Mucosa of stomach (tissue), 1 donor: Measurements from ENCODE around the gene SNAP47.

Source experiments
- H3K27me3 ChIP-seq: one replicate; pipeline ENCODE4 v1.7.0; 2013; ENCODE audit warnings: mild to moderate bottlenecking, low read length; ENCODE audit not compliant: control insufficient read depth, insufficient read depth
- H3K36me3 ChIP-seq: one replicate; pipeline ENCODE4 v1.7.0; 2013; ENCODE audit warnings: low read length; ENCODE audit not compliant: control insufficient read depth, insufficient read depth
- H3K4me1 ChIP-seq: one replicate; pipeline ENCODE4 v1.7.0; 2013; ENCODE audit warnings: mild to moderate bottlenecking, low read length; ENCODE audit not compliant: control insufficient read depth, insufficient read depth
- H3K4me3 ChIP-seq: one replicate; pipeline ENCODE4 v1.7.0; 2013; ENCODE audit warnings: low read length
- H3K9ac ChIP-seq: one replicate; pipeline ENCODE4 v1.7.0; 2013; ENCODE audit warnings: mild to moderate bottlenecking, low read length, moderate library complexity
- H3K9me3 ChIP-seq: one replicate; pipeline ENCODE4 v1.7.0; 2013; ENCODE audit warnings: mild to moderate bottlenecking, low read length, moderate library complexity; ENCODE audit not compliant: control insufficient read depth
- donor health status: Pancreatic carcinoma.

SNAP47 gene

GRCh38 chr1:227793079-227793947 is 58.1 kb downstream of the SNAP47 start:
- Histone ChIP-seq H3K27me3 (peaks cover 7% of the 10 kb centered on the region), H3K4me3 (no peak overlapping the region), H3K4me1 (peaks cover 9% of the 10 kb centered on the region), H3K36me3 (no peaks in the 10 kb centered on the region), H3K9me3 (no peaks in the 10 kb centered on the region), H3K9ac (no peak overlapping the region)

DNA sequence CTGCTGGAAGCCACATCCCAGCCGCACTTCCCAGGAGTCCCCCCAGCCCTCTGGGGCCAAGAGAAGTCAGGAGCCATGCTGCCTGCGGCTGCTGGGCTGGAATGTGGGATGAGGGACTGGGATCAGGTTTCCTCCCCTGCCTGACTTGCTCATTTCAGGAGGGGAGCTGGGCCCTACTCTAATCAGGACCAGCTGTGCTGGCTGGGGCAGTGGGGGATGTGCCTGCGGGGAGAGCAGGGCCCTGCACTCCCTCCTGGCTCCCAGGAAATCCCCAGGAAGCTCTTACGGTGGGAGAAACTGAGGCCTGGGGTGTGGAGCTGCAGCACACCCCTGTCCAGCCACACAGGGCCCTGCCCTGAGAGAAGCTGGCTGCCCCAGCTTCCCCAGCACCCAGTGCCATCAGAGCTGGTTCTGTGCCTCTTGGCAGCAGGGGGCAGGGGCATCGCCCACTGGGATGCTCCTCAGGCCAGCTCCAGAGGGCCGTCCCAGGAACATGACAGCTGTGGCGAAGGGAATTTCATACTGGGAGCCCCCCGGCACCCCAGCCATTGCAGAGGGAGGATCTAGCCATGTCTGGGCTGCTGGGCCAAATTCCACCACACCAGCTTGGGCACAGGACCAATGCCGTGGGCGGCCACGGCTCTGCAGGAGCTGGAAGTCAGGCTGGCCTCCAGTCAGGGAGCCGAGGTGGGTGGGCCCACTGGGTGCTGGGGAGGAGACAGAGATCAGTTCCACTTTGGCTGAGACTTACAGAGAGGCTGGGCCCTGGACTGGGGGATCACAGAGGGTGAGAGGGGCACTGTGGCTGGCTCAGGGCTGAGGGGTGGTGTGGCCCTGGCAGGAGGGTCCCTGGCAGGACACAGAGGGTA is 58.9 kb downstream of the SNAP47 start:
- Histone ChIP-seq H3K36me3 (no peaks in the 10 kb centered on the region), H3K27me3 (peaks cover 7% of the 10 kb centered on the region), H3K9me3 (no peaks in the 10 kb centered on the region), H3K4me1 (peaks cover 2% of the 10 kb centered on the region), H3K9ac (no peak overlapping the region), H3K4me3 (no peak overlapping the region)

DNA sequence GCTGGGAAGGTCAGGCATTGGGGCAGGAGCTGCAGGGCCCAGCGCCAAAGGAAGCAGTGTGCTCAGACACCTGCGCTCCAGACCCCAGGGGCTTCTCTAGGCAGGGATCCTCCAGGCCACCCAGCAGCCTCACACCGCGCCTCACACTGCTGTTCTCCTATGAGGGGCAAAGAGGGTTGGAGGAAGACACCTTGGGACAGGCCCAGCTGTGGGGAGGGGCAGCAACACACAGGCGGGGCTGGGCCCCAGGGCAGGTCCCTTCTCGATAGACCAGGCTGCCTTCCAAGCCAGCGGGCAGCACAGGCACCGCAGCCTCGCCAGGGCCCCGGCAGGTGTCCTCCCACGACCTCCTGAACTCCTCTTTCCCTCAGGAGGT is 59.6 kb downstream of the SNAP47 start:
- Histone ChIP-seq H3K9me3 (no peaks in the 10 kb centered on the region), H3K9ac (no peak overlapping the region), H3K4me3 (no peak overlapping the region), H3K27me3 (peaks cover 7% of the 10 kb centered on the region), H3K4me1 (no peaks in the 10 kb centered on the region), H3K36me3 (no peaks in the 10 kb centered on the region)

DNA sequence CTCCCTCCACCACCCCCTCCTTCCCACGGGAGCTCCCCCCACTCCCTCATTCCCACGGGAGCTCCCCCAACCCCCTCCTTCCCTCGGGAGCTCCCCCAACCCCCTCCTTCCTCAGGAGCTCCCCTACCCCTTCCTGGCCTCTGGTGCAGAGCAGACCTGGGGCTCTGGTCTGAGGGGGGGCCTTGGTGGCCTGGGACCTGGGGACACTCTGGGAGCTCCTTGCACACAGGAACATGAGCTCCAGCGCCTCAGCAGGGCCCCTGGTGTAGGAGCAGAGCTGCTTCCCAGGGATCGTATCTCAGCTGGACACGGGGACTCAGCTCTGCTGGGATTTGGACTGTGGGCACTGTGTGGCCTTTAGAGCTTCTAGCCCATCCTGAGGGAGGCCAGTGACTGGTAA is 60.5 kb downstream of the SNAP47 start:
- no peaks in the 10 kb centered on the region for H3K36me3 ChIP-seq
- no peaks in the 10 kb centered on the region for H3K4me1 ChIP-seq
- H3K9ac ChIP-seq = no peak overlapping the region
- H3K27me3 ChIP-seq = peaks cover 7% of the 10 kb centered on the region
- H3K4me3 ChIP-seq = no peak overlapping the region
- no peaks in the 10 kb centered on the region for H3K9me3 ChIP-seq

- Histone ChIP-seq H3K4me1 (no peaks in the 10 kb centered on the region), H3K4me3 (no peak overlapping the region), H3K36me3 (no peaks in the 10 kb centered on the region), H3K27me3 (peaks cover 7% of the 10 kb centered on the region), H3K9ac (no peak overlapping the region), H3K9me3 (no peaks in the 10 kb centered on the region)
These were observed 61.2 kb downstream of the SNAP47 start for GRCh38 chr1:227796359-227796915.

DNA sequence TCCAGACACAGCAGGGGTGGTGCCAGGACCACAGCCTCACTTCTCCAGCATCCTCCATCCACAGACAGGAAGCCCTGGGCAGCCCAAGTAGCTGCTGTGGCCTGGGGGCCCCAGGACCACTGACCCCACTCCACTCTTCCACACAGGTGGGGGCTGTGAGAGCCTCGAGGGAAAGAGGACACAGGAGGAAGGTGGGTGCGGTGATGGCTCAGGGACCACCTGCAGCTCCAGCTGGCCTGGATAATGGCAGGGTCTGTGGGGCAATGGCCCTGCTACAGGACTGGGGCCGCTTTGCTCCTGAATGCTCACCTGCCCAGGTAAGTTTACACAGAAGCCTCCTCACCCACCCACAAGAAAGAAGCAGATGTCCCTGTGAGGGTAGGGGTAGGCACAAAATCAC is 61.9 kb downstream of the SNAP47 start:
- Histone ChIP-seq H3K36me3 (no peaks in the 10 kb centered on the region), H3K9me3 (no peaks in the 10 kb centered on the region), H3K27me3 (peaks cover 7% of the 10 kb centered on the region), H3K9ac (no peak overlapping the region), H3K4me3 (no peak overlapping the region), H3K4me1 (no peaks in the 10 kb centered on the region)

GRCh38 chr1:227797625-227798024 is 62.4 kb downstream of the SNAP47 start:
- no peak overlapping the region for H3K4me3 ChIP-seq
- no peaks in the 10 kb centered on the region for H3K4me1 ChIP-seq
- no peaks in the 10 kb centered on the region for H3K36me3 ChIP-seq
- no peaks in the 10 kb centered on the region for H3K9me3 ChIP-seq
- H3K9ac ChIP-seq = no peak overlapping the region
- H3K27me3 ChIP-seq = peaks cover 7% of the 10 kb centered on the region

DNA sequence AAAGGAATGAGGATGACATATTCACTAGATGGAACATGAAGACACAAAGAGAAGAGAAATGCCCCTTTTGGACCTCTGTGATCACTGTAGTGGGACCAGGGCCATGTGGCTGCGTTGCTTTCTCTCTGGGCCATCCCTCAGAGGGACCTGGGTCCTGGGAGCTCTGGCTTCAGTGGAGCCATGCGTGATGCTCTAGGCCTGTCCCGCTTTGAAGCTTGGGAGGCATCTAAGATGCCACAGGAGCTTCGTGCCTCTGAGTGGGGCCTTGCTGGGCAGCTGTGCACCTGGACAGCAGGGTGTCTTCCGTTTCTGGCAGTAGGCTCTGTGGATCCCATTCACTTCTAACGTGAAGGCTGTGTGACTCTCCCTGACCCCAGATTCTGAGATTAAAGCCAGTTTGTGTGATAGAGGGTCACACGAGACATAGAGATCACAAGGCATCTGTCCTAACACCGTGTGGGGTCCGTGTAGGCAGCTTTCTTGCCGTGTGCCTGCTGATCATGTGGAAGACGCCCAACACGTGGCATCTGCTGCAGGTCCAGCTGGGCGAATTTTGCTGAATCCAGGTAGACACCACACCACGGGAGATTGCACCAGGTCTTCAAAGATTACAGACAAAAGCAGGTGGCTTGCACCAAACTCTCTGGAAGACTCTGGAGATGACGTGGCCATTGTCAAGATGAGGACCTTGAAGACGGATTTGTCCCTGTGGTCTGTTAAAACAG is 63.0 kb downstream of the SNAP47 start:
- Histone ChIP-seq H3K4me3 (no peak overlapping the region), H3K9ac (no peak overlapping the region), H3K36me3 (no peaks in the 10 kb centered on the region), H3K4me1 (no peaks in the 10 kb centered on the region), H3K9me3 (no peaks in the 10 kb centered on the region), H3K27me3 (peaks cover 7% of the 10 kb centered on the region)

- H3K4me3 ChIP-seq = no peak overlapping the region
- H3K27me3 ChIP-seq = peaks cover 7% of the 10 kb centered on the region
- no peaks in the 10 kb centered on the region for H3K36me3 ChIP-seq
- no peaks in the 10 kb centered on the region for H3K9me3 ChIP-seq
- no peak overlapping the region for H3K9ac ChIP-seq
- H3K4me1 ChIP-seq = no peaks in the 10 kb centered on the region
These were observed 64.5 kb downstream of the SNAP47 start for GRCh38 chr1:227799756-227800155.

- Histone ChIP-seq H3K9me3 (no peaks in the 10 kb centered on the region), H3K36me3 (no peaks in the 10 kb centered on the region), H3K4me1 (no peaks in the 10 kb centered on the region), H3K27me3 (no peaks in the 10 kb centered on the region), H3K4me3 (no peak overlapping the region), H3K9ac (no peak overlapping the region)
These were observed 68.7 kb downstream of the SNAP47 start for GRCh38 chr1:227803933-227804332.

DNA sequence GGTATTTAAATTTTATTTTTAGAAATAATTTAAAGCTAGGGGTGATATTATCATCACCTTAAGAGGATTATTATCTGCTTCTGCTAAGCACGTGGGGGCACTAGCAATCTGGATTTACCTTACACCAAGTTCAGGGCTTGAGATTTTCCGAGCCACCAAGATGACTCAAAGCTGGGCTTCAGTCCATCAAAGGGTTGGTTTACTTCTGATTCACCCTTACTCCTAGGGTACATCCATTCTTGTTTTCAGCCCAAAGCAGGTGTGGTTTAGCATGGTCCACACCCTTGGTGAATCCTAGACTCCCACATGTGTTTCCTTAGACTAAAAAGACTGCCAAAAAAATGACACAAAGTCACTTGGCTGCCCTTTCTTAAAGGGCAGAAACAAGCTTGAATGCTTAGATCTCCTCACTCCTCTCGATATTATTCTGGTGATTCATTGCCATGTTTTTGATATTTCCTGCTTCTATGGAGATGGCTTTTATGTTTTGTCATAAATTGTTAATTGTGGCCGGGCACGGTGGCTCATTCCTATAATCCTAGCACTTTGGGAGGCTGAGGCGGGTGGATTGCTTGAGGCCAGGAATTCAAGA is 70.5 kb downstream of the SNAP47 start:
- Histone ChIP-seq H3K9ac (no peak overlapping the region), H3K4me3 (no peak overlapping the region), H3K27me3 (no peaks in the 10 kb centered on the region), H3K9me3 (no peaks in the 10 kb centered on the region), H3K4me1 (no peaks in the 10 kb centered on the region), H3K36me3 (no peaks in the 10 kb centered on the region)
